Measurements from ENCODE around the gene MTUS2.

The MTUS2 gene

DNA sequence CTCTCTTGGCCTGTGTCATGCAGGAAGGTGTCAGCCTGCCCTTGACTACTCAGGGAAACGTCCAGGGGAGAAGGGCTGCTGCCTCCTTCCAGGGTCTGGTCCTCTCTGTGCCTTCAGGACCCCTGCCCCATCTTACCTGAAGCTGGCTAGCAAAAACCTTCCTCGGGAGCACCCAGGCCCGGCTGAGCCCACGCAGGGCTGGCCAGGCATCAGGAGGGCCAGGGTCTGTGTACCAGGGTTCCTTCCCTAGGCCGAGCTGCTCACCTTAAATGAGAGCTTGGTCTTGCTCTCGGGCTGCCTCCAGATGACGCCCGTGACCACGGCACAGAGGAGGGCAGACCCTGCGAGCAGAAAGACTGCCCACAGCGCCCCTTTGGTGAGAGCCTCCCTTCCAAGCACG is 696.7 kb downstream of the MTUS2 start:
- TF ChIP-seq, protein P1, sequence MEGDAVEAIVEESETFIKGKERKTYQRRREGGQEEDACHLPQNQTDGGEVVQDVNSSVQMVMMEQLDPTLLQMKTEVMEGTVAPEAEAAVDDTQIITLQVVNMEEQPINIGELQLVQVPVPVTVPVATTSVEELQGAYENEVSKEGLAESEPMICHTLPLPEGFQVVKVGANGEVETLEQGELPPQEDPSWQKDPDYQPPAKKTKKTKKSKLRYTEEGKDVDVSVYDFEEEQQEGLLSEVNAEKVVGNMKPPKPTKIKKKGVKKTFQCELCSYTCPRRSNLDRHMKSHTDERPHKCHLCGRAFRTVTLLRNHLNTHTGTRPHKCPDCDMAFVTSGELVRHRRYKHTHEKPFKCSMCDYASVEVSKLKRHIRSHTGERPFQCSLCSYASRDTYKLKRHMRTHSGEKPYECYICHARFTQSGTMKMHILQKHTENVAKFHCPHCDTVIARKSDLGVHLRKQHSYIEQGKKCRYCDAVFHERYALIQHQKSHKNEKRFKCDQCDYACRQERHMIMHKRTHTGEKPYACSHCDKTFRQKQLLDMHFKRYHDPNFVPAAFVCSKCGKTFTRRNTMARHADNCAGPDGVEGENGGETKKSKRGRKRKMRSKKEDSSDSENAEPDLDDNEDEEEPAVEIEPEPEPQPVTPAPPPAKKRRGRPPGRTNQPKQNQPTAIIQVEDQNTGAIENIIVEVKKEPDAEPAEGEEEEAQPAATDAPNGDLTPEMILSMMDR (conservative IDR thresholded peaks at IDR 0.05; ENCODE audit: low read depth, low read length) = no peak
- H3K4me3 ChIP-seq (ENCODE audit: low read length) = no peak overlapping the region
- DNase-seq (ENCODE audit: low read depth) = no peak

DNA sequence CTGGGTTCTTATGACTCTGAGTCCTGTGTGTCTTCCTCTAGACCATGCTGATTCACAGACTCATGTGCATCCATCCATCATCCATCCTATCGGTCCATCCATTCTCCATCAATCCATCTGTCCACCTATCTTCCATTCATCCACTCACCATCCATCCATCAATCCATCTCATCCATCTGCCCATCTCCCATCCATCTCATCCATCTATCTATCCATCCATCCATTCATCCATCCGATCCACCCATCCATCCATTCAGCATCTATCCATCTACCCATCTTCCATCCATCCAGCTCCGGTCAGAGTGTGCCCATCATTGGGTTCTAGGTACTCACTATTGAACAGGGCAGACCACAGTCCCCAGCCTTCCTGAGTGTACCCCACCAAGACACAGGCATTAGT is 699.8 kb downstream of the MTUS2 start:
- DNase-seq (ENCODE audit: low read depth) = no peak
- TF ChIP-seq, protein P1 (conservative IDR thresholded peaks at IDR 0.05; ENCODE audit: low read depth, low read length) = no peak
- H3K4me3 ChIP-seq (ENCODE audit: low read length) = no peak overlapping the region

DNA sequence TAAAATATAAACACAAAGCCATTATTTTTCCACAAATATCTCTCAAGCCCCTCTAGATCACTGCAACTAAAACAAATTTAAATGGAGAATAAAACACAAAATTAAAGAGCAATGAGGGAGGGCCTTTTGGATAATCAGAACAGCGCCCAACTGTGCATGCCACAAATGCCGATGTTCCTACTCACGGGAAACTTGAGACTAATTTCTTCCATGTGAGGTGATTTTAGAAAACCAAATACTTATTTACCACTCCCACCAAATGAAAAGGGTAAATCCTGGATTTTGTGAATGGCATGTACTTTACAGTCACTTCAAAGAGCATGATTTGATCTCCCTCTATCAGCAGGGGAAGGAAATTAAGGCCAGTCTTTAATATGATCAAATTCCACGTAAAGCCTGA is 700.5 kb downstream of the MTUS2 start:
- DNase-seq (ENCODE audit: low read depth) = peak; percentile 79
- no peak overlapping the region for H3K4me3 ChIP-seq (ENCODE audit: low read length)
- TF ChIP-seq, protein P1 (conservative IDR thresholded peaks at IDR 0.05; ENCODE audit: low read depth, low read length) = no peak

DNA sequence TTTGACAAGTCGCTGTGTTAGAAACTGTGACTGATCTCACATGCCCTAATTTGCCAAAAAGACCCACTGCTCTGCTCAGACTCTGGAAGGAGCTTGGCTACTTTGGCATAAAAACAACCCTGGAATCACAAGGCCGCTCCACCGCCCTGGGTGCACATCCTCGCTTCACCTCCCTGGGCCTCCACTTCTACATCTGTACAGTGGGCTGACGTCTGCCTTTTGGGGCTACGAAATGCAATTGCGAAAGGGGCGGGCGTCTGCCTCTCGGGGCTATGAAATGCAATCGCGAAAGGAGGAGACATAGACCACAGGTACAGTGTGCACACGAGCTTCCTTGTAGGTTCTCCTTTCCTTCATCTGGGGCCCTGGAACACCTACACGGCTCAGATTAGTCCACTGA is 701.2 kb downstream of the MTUS2 start:
- DNase-seq (ENCODE audit: low read depth) = no peak
- no peak overlapping the region for H3K4me3 ChIP-seq (ENCODE audit: low read length)

DNA sequence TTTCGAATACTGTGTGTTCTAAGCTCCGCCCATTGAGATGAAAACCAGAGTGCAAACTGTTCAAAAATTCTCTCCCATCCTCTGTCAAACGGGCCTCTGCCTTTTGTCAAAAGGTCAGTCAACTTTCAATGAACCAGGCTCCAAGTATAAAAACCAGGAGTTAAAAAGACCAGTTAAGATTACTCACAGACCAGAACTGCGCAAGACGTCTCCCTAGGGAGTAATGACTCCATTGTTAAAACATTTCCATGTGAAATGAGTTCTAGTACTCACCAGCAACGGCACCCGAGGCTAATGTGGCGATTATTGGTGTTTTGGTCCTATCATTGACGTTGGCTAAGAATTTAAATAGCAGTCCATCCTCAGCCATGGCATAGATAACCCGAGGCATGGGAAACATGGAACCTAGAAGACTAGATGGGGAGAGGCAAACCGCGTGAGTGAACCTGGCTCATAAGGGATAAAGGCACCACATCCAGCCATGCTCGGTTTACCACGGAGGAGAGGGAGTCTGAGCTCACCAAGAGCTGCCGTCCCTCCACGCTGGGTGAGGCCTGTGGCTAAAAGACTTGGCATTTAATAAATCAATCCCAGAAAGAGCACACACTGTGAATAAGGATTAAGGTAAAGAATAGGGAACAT is 702.0 kb downstream of the MTUS2 start:
- H3K4me3 ChIP-seq (ENCODE audit: low read length) = no peak overlapping the region
- TF ChIP-seq, protein P1 (conservative IDR thresholded peaks at IDR 0.05; ENCODE audit: low read depth, low read length) = no peak

More for the DNA sequence above, 701.2 kb downstream of the MTUS2 start:
- TF ChIP-seq, protein P1 (conservative IDR thresholded peaks at IDR 0.05; ENCODE audit: low read depth, low read length) = no peak

DNA sequence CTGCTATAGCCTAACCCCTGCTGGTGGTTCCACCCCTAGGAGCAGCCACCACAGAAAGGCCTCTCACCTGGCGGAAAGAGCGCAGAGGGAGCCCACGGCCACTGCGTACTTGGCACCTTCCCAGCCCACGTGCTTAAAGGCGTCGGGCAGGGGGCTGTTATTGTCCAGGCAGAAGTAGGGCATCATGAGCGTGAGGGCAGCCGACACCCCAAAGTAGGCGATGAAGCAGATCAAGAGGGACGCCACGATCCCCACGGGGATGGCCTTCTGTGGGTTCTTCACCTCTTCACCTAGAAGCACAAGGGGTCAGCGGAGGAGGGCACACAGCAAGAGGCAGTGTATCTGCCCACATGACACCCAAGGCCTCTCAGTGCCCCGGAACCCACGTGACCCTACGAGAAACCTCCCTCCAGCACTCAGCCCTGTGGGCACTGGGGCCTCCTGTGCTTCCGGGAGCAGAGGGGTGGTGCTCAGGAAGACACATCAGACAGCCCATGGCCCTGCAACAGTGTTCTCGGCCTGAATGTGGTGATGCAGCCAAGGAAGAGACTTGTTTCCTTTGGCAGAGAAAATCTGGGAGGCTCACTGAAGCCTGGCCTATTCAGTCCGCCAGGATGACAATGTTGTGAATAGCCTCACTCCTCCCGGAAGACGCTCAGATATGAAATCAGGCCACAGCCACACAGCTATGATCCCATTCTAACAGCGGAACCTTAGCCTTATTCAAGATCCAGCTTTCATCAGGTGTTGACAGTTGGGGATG is 703.2 kb downstream of the MTUS2 start:
- no peak for DNase-seq (ENCODE audit: low read depth)
- no peak overlapping the region for H3K4me3 ChIP-seq (ENCODE audit: low read length)
- TF ChIP-seq, protein P1 (conservative IDR thresholded peaks at IDR 0.05; ENCODE audit: low read depth, low read length) = no peak

More for the DNA sequence above, 702.0 kb downstream of the MTUS2 start:
- DNase-seq (ENCODE audit: low read depth) = no peak

DNA sequence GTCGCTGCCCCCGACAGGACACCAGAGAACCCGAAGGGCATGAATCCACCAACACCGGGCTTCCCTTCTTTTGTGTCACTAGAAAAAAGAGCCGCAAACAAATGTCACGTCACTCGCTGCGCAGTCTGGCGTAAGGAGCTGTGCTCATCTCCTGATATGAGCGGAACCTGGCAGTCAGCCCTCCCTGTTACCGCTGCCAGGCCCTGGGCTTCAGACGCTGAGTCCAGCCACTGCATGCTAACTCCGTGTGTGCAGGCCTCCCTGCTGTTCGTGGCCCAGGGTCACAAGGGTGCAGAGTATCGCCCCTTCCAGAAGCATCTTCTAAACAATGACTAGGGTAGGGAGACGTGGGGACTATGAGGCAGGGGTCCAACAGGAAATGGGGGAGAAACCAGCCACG is 704.0 kb downstream of the MTUS2 start:
- TF ChIP-seq, protein P1 (conservative IDR thresholded peaks at IDR 0.05; ENCODE audit: low read depth, low read length) = no peak
- H3K4me3 ChIP-seq (ENCODE audit: low read length) = no peak overlapping the region
- DNase-seq (ENCODE audit: low read depth) = no peak
